ENCODE data around the gene CD80. TPM values are rescaled to one million over a fixed set of nuclear protein-coding genes. Genes with fewer than 3 reads are reported as not detected.

The CD80 gene
- total and polyA plus RNA-seq, 10 of the 15 experiments (the other 5 are each of a cell fraction or from before 2014, with no cell fraction given), result 41.4 to 137 (median 58.1) TPM

- ATAC-seq, result peak; percentile 52
- H3K27me3 ChIP-seq (replicated peaks in 1 of 2; ENCODE audit: control insufficient read depth in 2 of 2, insufficient read depth in 2 of 2, low read length in 1 of 2), result no peaks in the 10 kb centered on the region
- ChIA-PET POLR2A (interaction anchor here (0.7 to 2.3 kb wide), 10 partner anchors 9 to 122 kb away, joined by 3 to 11 read pairs (median 3); partner anchors contain the start of genes CD80 and TIMMDC1), SMC1A (ENCODE audit: uncharacterized antibody, unreplicated experiment) (interaction anchor here (0.8 to 4.1 kb wide), 21 partner anchors 9 to 224 kb away, joined by 3 to 30 read pairs (median 4); partner anchors contain the start of genes CD80, COX17 and PLA1A), CTCF (interaction anchor here (0.6 to 4.4 kb wide), 18 partner anchors 9 to 130 kb away, joined by 3 to 37 read pairs (median 5); partner anchors contain the start of gene CD80), RAD21 (ENCODE audit: unreplicated experiment) (interaction anchor here (0.7 to 2.2 kb wide), 15 partner anchors 8 to 310 kb away, joined by 3 to 25 read pairs (median 3); partner anchors contain the start of gene B4GALT4)
- peaks cover 3 to 31% of the 10 kb centered on the region in 2 experiments; a peak in 3 of 4 replicates for H3K36me3 ChIP-seq (ENCODE audit: control insufficient read depth in 2 of 2, insufficient read depth in 2 of 2, low read length in 1 of 2)
- peaks cover 94% of the 10 kb centered on the region for H3K79me2 ChIP-seq (ENCODE audit: control insufficient read depth, insufficient read depth, low read length)
- no peaks in the 10 kb centered on the region for H4K20me1 ChIP-seq (ENCODE audit: control insufficient read depth, insufficient read depth)
- peak overlapping the region; percentile 96 for H3K4me2 ChIP-seq (ENCODE audit: control insufficient read depth, insufficient read depth)
- BruUV-seq (replicated peaks), result no TSS peak
- no peak for DNase-seq (ENCODE audit: low read depth, low spot score)
- H3K27ac ChIP-seq (ENCODE audit: control insufficient read depth, insufficient read depth), result peak overlapping the region; percentile 93
- peak overlapping the region; percentile 36; the same call in 1 of the 2 replicates for H2AFZ ChIP-seq (ENCODE audit: control insufficient read depth, low read depth, low read length)
- H3K9ac ChIP-seq (ENCODE audit: control insufficient read depth, insufficient read depth, low read length), result peak overlapping the region; percentile 53
- no peak for FAIRE-seq
- H3K9me3 ChIP-seq (replicated peaks; ENCODE audit: control insufficient read depth, insufficient read depth, low read length), result no peaks in the 10 kb centered on the region
- in situ Hi-C loops (cut with MboI) (no loop called here), intact Hi-C loops (cut with micrococcal nuclease; ENCODE audit: unreplicated experiment) (loop anchor here (10.0 kb wide), 1 partner anchor 544 kb away; the partner anchor contains the start of gene GSK3B)
- peaks cover 43% of the 10 kb centered on the region for H3K4me1 ChIP-seq (ENCODE audit: control insufficient read depth, insufficient read depth, low read length)
- 0% methylated on average over 9 of the region's 9 CpGs for WGBS (ENCODE audit: insufficient coverage, insufficient replicate concordance, low lambda C conversion rate, missing lambda C conversion rate)
- peak overlapping the region; percentile 57 for H3K4me3 ChIP-seq
- peak; percentile 80; the same call in 1 of the 2 replicates for TF ChIP-seq PML (IDR thresholded peaks at IDR 0.05; ENCODE audit: low read length)
- TF ChIP-seq, protein P1, sequence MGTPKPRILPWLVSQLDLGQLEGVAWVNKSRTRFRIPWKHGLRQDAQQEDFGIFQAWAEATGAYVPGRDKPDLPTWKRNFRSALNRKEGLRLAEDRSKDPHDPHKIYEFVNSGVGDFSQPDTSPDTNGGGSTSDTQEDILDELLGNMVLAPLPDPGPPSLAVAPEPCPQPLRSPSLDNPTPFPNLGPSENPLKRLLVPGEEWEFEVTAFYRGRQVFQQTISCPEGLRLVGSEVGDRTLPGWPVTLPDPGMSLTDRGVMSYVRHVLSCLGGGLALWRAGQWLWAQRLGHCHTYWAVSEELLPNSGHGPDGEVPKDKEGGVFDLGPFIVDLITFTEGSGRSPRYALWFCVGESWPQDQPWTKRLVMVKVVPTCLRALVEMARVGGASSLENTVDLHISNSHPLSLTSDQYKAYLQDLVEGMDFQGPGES (IDR thresholded peaks at IDR 0.05), result no peak
- no peak for TF ChIP-seq CHD4 (IDR thresholded peaks at IDR 0.05)
- TF ChIP-seq NFXL1 (IDR thresholded peaks at IDR 0.05; ENCODE audit: borderline replicate concordance), result no peak
- TF ChIP-seq PAX5 (IDR thresholded peaks at IDR 0.05; ENCODE audit: borderline replicate concordance, low read depth, low read length), result peak; percentile 42; the same call in 1 of the 2 replicates
- peak; percentile 24; the same call in 1 of the 2 replicates for TF ChIP-seq SMC3 (IDR thresholded peaks at IDR 0.05; ENCODE audit: borderline replicate concordance, low read length)
- no peak for TF ChIP-seq CBX3 (IDR thresholded peaks at IDR 0.05; ENCODE audit: borderline replicate concordance, low read depth)
- TF ChIP-seq ZNF274 (IDR thresholded peaks at IDR 0.05; ENCODE audit: insufficient read depth, insufficient read length), result no peak
- no peak for TF ChIP-seq CHD2 (IDR thresholded peaks at IDR 0.05; ENCODE audit: borderline replicate concordance, low read depth, low read length)
- no peak for TF ChIP-seq CBFB (IDR thresholded peaks at IDR 0.05; ENCODE audit: low read depth)
- TF ChIP-seq MYB (IDR thresholded peaks at IDR 0.05; ENCODE audit: borderline replicate concordance, low read depth, low read length), result no peak
- no peak for TF ChIP-seq NR2C2 (IDR thresholded peaks at IDR 0.05; ENCODE audit: borderline replicate concordance, control insufficient read depth, insufficient read length, low read depth)
- TF ChIP-seq ZBTB11 (CRISPR knock-in tag; IDR thresholded peaks at IDR 0.05), result no peak
- TF ChIP-seq ZNF687 (IDR thresholded peaks at IDR 0.05), result no peak
Observed at GRCh38 chr3:119550192-119550910, 9.1 kb downstream of the CD80 start.
